Dermis blood vessel endothelial cell (primary cell): ENCODE data around the gene SERPINA6. TPM values are rescaled to one million over a fixed set of nuclear protein-coding genes. Genes with fewer than 3 reads are reported as not detected.
"Not testable (repeated sequence)": the region's sequence is repeated elsewhere in the genome, so short reads cannot be mapped to it uniquely, and the experiment has no call there.

Experiments
- DNase-seq: peaks from one replicate; pipeline ENCODE4 v3.0.0; 2010
- total RNA-seq: library from RNA; depleted of rRNA; stranded (reverse); fragments of >200 nt; gene quantifications from 2 replicates; pipeline ENCODE4 v1.2.3, GENCODE V29; 2014

Gene SERPINA6
- total RNA-seq, 1 donor from 2014 or later = not detected

GRCh38 chr14:94354638-94355185 lies 31.6 kb upstream of the SERPINA6 start:
- DNase-seq = no peak

- not testable (repeated sequence) for DNase-seq
These were observed 31.1 kb upstream of the SERPINA6 start for GRCh38 chr14:94354190-94354589.

- DNase-seq = no peak
These were observed 26.1 kb upstream of the SERPINA6 start for GRCh38 chr14:94349276-94349675.

- DNase-seq = no peak
These were observed 25.7 kb upstream of the SERPINA6 start for GRCh38 chr14:94348836-94349235.

- no peak for DNase-seq
These were observed 23.7 kb upstream of the SERPINA6 start for GRCh38 chr14:94346841-94347240.

GRCh38 chr14:94346065-94346786 lies 23.1 kb upstream of the SERPINA6 start:
- DNase-seq = not testable (repeated sequence)

- DNase-seq = no peak
These were observed 22.4 kb upstream of the SERPINA6 start for GRCh38 chr14:94345344-94346064.

- DNase-seq = no peak
These were observed 21.3 kb upstream of the SERPINA6 start for GRCh38 chr14:94344389-94344788.

- DNase-seq = no peak
These were observed 20.3 kb upstream of the SERPINA6 start for GRCh38 chr14:94343238-94344005.

GRCh38 chr14:94342334-94342934 lies 19.3 kb upstream of the SERPINA6 start:
- DNase-seq = peak; percentile 12

- no peak for DNase-seq
These were observed 18.7 kb upstream of the SERPINA6 start for GRCh38 chr14:94341656-94342333.

GRCh38 chr14:94340533-94340932 lies 17.4 kb upstream of the SERPINA6 start:
- DNase-seq = no peak

- DNase-seq = no peak
These were observed 14.9 kb upstream of the SERPINA6 start for GRCh38 chr14:94338023-94338422.

- no peak for DNase-seq
These were observed 14.1 kb upstream of the SERPINA6 start for GRCh38 chr14:94337274-94337673.

- DNase-seq = no peak
These were observed 11.7 kb upstream of the SERPINA6 start for GRCh38 chr14:94334872-94335271.

GRCh38 chr14:94332587-94332986 lies 9.5 kb upstream of the SERPINA6 start:
- DNase-seq = no peak

GRCh38 chr14:94332063-94332583 lies 9.0 kb upstream of the SERPINA6 start:
- DNase-seq = no peak

- DNase-seq = no peak
These were observed 8.3 kb upstream of the SERPINA6 start for GRCh38 chr14:94331462-94331861.

GRCh38 chr14:94330857-94331256 lies 7.7 kb upstream of the SERPINA6 start:
- DNase-seq = no peak

GRCh38 chr14:94330432-94330831 lies 7.3 kb upstream of the SERPINA6 start:
- no peak for DNase-seq

GRCh38 chr14:94329857-94330256 lies 6.7 kb upstream of the SERPINA6 start:
- no peak for DNase-seq

- DNase-seq = no peak
These were observed 5.1 kb upstream of the SERPINA6 start for GRCh38 chr14:94328196-94328595.
